GM20000 (cell line): ENCODE data around the gene IP6K3.

ENCODE experiments used
- DNase-seq: peaks from one replicate; pipeline ENCODE4 v3.0.0; 2012; ENCODE audit warnings: low spot score
- CTCF ChIP-seq: IDR thresholded peaks from 2 replicates; pipeline ENCODE4 v1.5.1; 2012; ENCODE audit warnings: mild to moderate bottlenecking, control low read depth; ENCODE audit errors: extremely low read depth, missing control alignments

The IP6K3 gene

GRCh38 chr6:33751771-33752645, 5.3 kb upstream of the IP6K3 start:
- no peak for DNase-seq
- TF ChIP-seq CTCF = no peak

GRCh38 chr6:33750244-33750991, 3.7 kb upstream of the IP6K3 start:
- no peak for DNase-seq
- no peak for TF ChIP-seq CTCF

- TF ChIP-seq CTCF = no peak
- DNase-seq = no peak
These were observed 2.7 kb upstream of the IP6K3 start for GRCh38 chr6:33749401-33749800.

GRCh38 chr6:33748841-33749240, 2.1 kb upstream of the IP6K3 start:
- DNase-seq = no peak
- TF ChIP-seq CTCF = no peak

- TF ChIP-seq CTCF = no peak
- no peak for DNase-seq
These were observed 1.1 kb upstream of the IP6K3 start for GRCh38 chr6:33747823-33748222.

GRCh38 chr6:33746036-33746600, 587 bp downstream of the IP6K3 start:
- TF ChIP-seq CTCF = no peak
- DNase-seq = no peak

- TF ChIP-seq CTCF = no peak
- no peak for DNase-seq
These were observed 1.2 kb downstream of the IP6K3 start for GRCh38 chr6:33745548-33745947.
